IMR-90 (cell line): Measurements from ENCODE around the gene HDAC9. TPM values are rescaled to one million over a fixed set of nuclear protein-coding genes. Genes with fewer than 3 reads are reported as not detected.

Source experiments
- ATAC-seq: fragments of 200-7000 bp; cut with Tn5 transposase; 2 replicates; pipeline ENCODE4 v1.9.1; 2020; ENCODE audit warnings: low read depth, mild to moderate bottlenecking, moderate library complexity
- BruUV-seq: library from RNA; stranded (reverse); fragments of 400-500 nt; replicated peaks from 2 replicates; lab custom pipeline; 2021; lab: Mats Ljungman, UMichigan
- CTCF ChIA-PET: fragments of 300-600 bp; formaldehyde crosslinking; extraction: SDS; loops from one replicate; lab custom pipeline; 2021; ENCODE audit warnings: antibody characterized with exemption; lab: Yijun Ruan, JAX
- POLR2A ChIA-PET: fragments of 300-600 bp; sonication (Branson Sonifier 250); formaldehyde crosslinking; loops from one replicate; lab custom pipeline; 2022; ENCODE audit warnings: antibody characterized with exemption; ENCODE audit not compliant: unreplicated experiment; lab: Charles Lee
- DNase-seq: peaks from one replicate; pipeline ENCODE4 v3.0.0; 2013
- H2AFZ ChIP-seq: replicated peaks from 2 replicates; pipeline ENCODE3; 2013; ENCODE audit warnings: low read length, mild to moderate bottlenecking; ENCODE audit not compliant: poor library complexity
- H2AK5ac ChIP-seq: 2 replicates; pipeline ENCODE4 v1.6.1; 2013; ENCODE audit warnings: low read depth, low read length, inconsistent platforms
- H2AK9ac ChIP-seq: replicated peaks from 2 replicates; pipeline ENCODE3; 2013; ENCODE audit warnings: mild to moderate bottlenecking, low read depth, low read length, moderate library complexity; ENCODE audit not compliant: poor library complexity
- H2BK120ac ChIP-seq: 2 replicates; pipeline ENCODE4 v1.6.1; 2013; ENCODE audit warnings: low read depth, low read length, inconsistent platforms
- H2BK15ac ChIP-seq: 3 replicates; pipeline ENCODE4 v1.6.1; 2013; ENCODE audit warnings: low read depth, low read length, inconsistent platforms
- H2BK20ac ChIP-seq: 2 replicates; pipeline ENCODE4 v1.6.1; 2013; ENCODE audit warnings: low read depth, mild to moderate bottlenecking, inconsistent platforms, low read length, moderate library complexity
- H2BK5ac ChIP-seq: 2 replicates; pipeline ENCODE4 v1.6.1; 2013; ENCODE audit warnings: mild to moderate bottlenecking, low read depth, low read length, inconsistent platforms; ENCODE audit not compliant: poor library complexity, severe bottlenecking
- H3K14ac ChIP-seq: replicated peaks from 2 replicates; pipeline ENCODE4 v1.6.1; 2013; ENCODE audit warnings: low read depth, low read length, inconsistent platforms
- H3K18ac ChIP-seq: 2 replicates; pipeline ENCODE4 v1.6.1; 2013; ENCODE audit warnings: low read depth, low read length, control low read depth
- H3K23ac ChIP-seq: 2 replicates; pipeline ENCODE4 v1.6.1; 2013; ENCODE audit warnings: low read depth, low read length, inconsistent platforms
- H3K27ac ChIP-seq: 2 replicates; pipeline ENCODE4 v1.5.1; 2013; ENCODE audit warnings: mild to moderate bottlenecking, control low read depth, low read length; ENCODE audit not compliant: insufficient read depth
- H3K27me3 ChIP-seq: 2 replicates; pipeline ENCODE4 v1.6.1; 2013; ENCODE audit warnings: low read length; ENCODE audit not compliant: control insufficient read depth, insufficient read depth
- H3K36me3 ChIP-seq: 2 replicates; pipeline ENCODE4 v1.6.1; 2013; ENCODE audit warnings: low read length, mixed read lengths; ENCODE audit not compliant: control insufficient read depth, insufficient read depth
- H3K4ac ChIP-seq: 2 replicates; pipeline ENCODE4 v1.6.1; 2013; ENCODE audit warnings: low read depth, low read length, inconsistent platforms
- H3K4me1 ChIP-seq: 2 replicates; pipeline ENCODE4 v1.6.1; 2013; ENCODE audit warnings: low read length, mixed read lengths; ENCODE audit not compliant: control insufficient read depth, insufficient read depth
- H3K4me2 ChIP-seq: 2 replicates; pipeline ENCODE4 v1.6.1; 2013; ENCODE audit warnings: low read depth, mild to moderate bottlenecking, control low read depth, low read length, moderate library complexity
- H3K4me3 ChIP-seq: 2 replicates; pipeline ENCODE4 v1.5.1; 2013; ENCODE audit warnings: low read depth, mild to moderate bottlenecking, control low read depth, low read length, moderate library complexity; ENCODE audit not compliant: insufficient read depth
- H3K56ac ChIP-seq: 2 replicates; pipeline ENCODE4 v1.6.1; 2013; ENCODE audit warnings: low read length, inconsistent platforms; ENCODE audit not compliant: insufficient read depth; ENCODE audit errors: extremely low read depth
- H3K79me1 ChIP-seq, 2 experiments: 2 replicates each; pipeline ENCODE4 v1.6.1; 2013; ENCODE audit warnings: low read length in 2 of 2, inconsistent platforms in 1 of 2, low read depth in 1 of 2
- H3K9ac ChIP-seq: 2 replicates; pipeline ENCODE4 v1.6.1; 2013; ENCODE audit warnings: low read depth, low read length, control low read depth
- H3K9me1 ChIP-seq: 2 replicates; pipeline ENCODE4 v1.6.1; 2013; ENCODE audit warnings: low read length, inconsistent platforms; ENCODE audit not compliant: insufficient read depth
- H3K9me3 ChIP-seq: 2 replicates; pipeline ENCODE4 v1.6.1; 2013; ENCODE audit warnings: low read length; ENCODE audit not compliant: control insufficient read depth, insufficient read depth
- H4K20me1 ChIP-seq: 2 replicates; pipeline ENCODE4 v1.6.1; 2013; ENCODE audit warnings: low read length, inconsistent platforms; ENCODE audit not compliant: insufficient read depth
- H4K5ac ChIP-seq: 2 replicates; pipeline ENCODE4 v1.6.1; 2013; ENCODE audit warnings: mild to moderate bottlenecking, low read depth, low read length, control low read depth
- H4K8ac ChIP-seq, 2 experiments: 2 replicates each; pipeline ENCODE4 v1.6.1; 2013; ENCODE audit warnings: low read depth in 2 of 2, low read length in 2 of 2, control low read depth in 1 of 2, inconsistent platforms in 1 of 2
- H4K91ac ChIP-seq: 2 replicates; pipeline ENCODE4 v1.6.1; 2013; ENCODE audit warnings: low read depth, low read length, inconsistent platforms; ENCODE audit not compliant: insufficient read depth
- BHLHE40 ChIP-seq: fragments of 150-350 bp; IDR thresholded peaks from 2 replicates; pipeline ENCODE4 v1.6.1; 2016; ENCODE audit warnings: mild to moderate bottlenecking, low read depth, low read length
- CEBPB ChIP-seq: IDR thresholded peaks from 2 replicates; pipeline ENCODE4 v1.6.1; 2012; ENCODE audit warnings: low read depth, low read length, improper control_type of control experiment
- CHD1 ChIP-seq: IDR thresholded peaks from 2 replicates; pipeline ENCODE4 v1.6.1; 2012; ENCODE audit warnings: low read depth, low read length, improper control_type of control experiment
- FOS ChIP-seq: fragments of 150-350 bp; IDR thresholded peaks from 2 replicates; pipeline ENCODE4 v1.6.1; 2016; ENCODE audit warnings: low read depth, low read length
- MAFK ChIP-seq: IDR thresholded peaks from 2 replicates; pipeline ENCODE4 v1.6.1; 2012; ENCODE audit warnings: low read depth, low read length, improper control_type of control experiment
- MAZ ChIP-seq: IDR thresholded peaks from 2 replicates; pipeline ENCODE4 v1.6.1; 2012; ENCODE audit warnings: low read depth, mild to moderate bottlenecking, low read length, improper control_type of control experiment, moderate library complexity, borderline replicate concordance
- MXI1 ChIP-seq: IDR thresholded peaks from 2 replicates; pipeline ENCODE4 v1.6.1; 2012; ENCODE audit warnings: low read depth, mild to moderate bottlenecking, low read length, moderate library complexity, borderline replicate concordance
- NFE2L2 ChIP-seq: fragments of 150-350 bp; IDR thresholded peaks from 2 replicates; pipeline ENCODE4 v1.6.1; 2016; ENCODE audit warnings: low read depth, mild to moderate bottlenecking, low read length
- POLR2A ChIP-seq: IDR thresholded peaks from 2 replicates; pipeline ENCODE4 v1.6.1; 2012; ENCODE audit warnings: mild to moderate bottlenecking, low read depth, low read length
- RAD21 ChIP-seq: IDR thresholded peaks from 2 replicates; pipeline ENCODE4 v1.6.1; 2012; ENCODE audit warnings: low read length, improper control_type of control experiment
- RCOR1 ChIP-seq: IDR thresholded peaks from 2 replicates; pipeline ENCODE4 v1.6.1; 2012; ENCODE audit warnings: mild to moderate bottlenecking, low read length, improper control_type of control experiment; ENCODE audit not compliant: insufficient replicate concordance
- SMC3 ChIP-seq: fragments of 150-350 bp; IDR thresholded peaks from 2 replicates; pipeline ENCODE4 v1.6.1; 2016; ENCODE audit warnings: low read depth, mild to moderate bottlenecking, antibody characterized with exemption, low read length, moderate library complexity
- WGBS, 2 experiments: methylation state at CpG; one replicate each; pipeline versions ENCODE4 v1.1.5 to v1.1.7; 2013; ENCODE audit warnings: missing lambda C conversion rate in 2 of 2; ENCODE audit not compliant: insufficient read length in 1 of 2; ENCODE audit errors: extremely low coverage in 2 of 2; 5-methylcytosine and 5-hydroxymethylcytosine counted together
- dilution Hi-C: fragments of 300-500 bp; cut with HindIII; formaldehyde crosslinking; loops from one replicate; pipeline ENCODE4 v1.14.3; 2018; ENCODE audit warnings: low sequenced_read_pairs; ENCODE audit not compliant: unreplicated experiment
- in situ Hi-C: fragments of 300-500 bp; cut with MboI; formaldehyde crosslinking; loops from 3 replicates; pipeline ENCODE4 v1.14.3; 2019; ENCODE audit warnings: low sequenced_read_pairs, inconsistent platforms, mixed read lengths
- intact Hi-C: fragments of 100-400 bp; cut with micrococcal nuclease; formaldehyde crosslinking; loops from 2 replicates; pipeline ENCODE4 v1.10.0; 2022
- polyA plus RNA-seq, 3 experiments: library from polyadenylated mRNA; depleted of rRNA; stranded (reverse); fragments of >200 nt; gene quantifications; 2 replicates each; pipeline ENCODE4 v1.2.3, GENCODE V29; 2012; ENCODE audit warnings: low replicate concordance in 1 of 3
- total RNA-seq: library from RNA; depleted of rRNA; stranded (reverse); fragments of >200 nt; gene quantifications from 2 replicates; pipeline ENCODE4 v1.2.3, GENCODE V29; 2012
- TF ChIP-seq, protein P1 (sequence below): fragments of 150-350 bp; IDR thresholded peaks from 2 replicates; pipeline ENCODE4 v1.6.1; 2017; ENCODE audit warnings: mild to moderate bottlenecking, antibody characterized with exemption, low read length, low read depth
- TF ChIP-seq, protein P2 (sequence below): conservative IDR thresholded peaks from 2 replicates; pipeline ENCODE4 v1.5.1; 2012; ENCODE audit warnings: mild to moderate bottlenecking, low read depth, low read length, improper control_type of control experiment
- TF ChIP-seq, protein P3 (sequence below): fragments of 150-350 bp; IDR thresholded peaks from 2 replicates; pipeline ENCODE4 v1.6.1; 2016; ENCODE audit warnings: low read depth, mild to moderate bottlenecking, low read length, moderate library complexity, borderline replicate concordance

Gene HDAC9
- total and polyA plus RNA-seq, 2 of the 4 experiments (the other 2 are of a cell fraction), result 4.3 to 24.7 TPM

DNA sequence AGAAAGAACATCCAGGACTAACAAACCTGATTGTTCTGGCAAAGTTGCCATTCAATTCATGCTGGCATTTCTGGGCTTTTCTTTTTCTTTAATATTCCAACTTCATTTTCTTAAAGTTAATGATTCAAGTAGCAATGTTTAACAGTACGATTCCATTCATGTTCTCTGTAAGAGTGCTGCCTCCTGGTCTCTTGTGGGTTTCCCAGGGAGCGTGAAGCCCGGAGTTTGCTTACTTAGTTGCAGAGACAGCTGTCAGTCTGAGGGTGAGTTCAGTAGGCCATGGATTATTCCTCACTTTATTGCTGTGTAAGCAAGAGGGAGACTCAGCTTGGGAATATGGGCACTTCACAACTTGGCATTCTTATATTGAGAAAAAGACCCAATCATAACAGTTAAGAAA is 479.7 kb downstream of the HDAC9 start:
- Histone ChIP-seq H3K4ac (peak overlapping the region; percentile 55; the same call in 1 of the 2 replicates), H2AK5ac (no peak overlapping the region; the same call in 1 of the 2 replicates), H3K18ac (no peak overlapping the region), H3K56ac (no peak overlapping the region), H3K4me2 (no peak overlapping the region), H3K14ac (no peak overlapping the region; the same call in 1 of the 2 replicates), H2AFZ (no peak overlapping the region), H3K36me3 (no peaks in the 10 kb centered on the region), H2AK9ac (no peak overlapping the region), H3K4me1 (peaks cover 2% of the 10 kb centered on the region; the same call in 1 of the 2 replicates), H2BK120ac (peak overlapping the region; percentile 57), H2BK5ac (no peak overlapping the region), H2BK15ac (0 out of 3 replicates have a peak overlapping the region, but pooled peaks have one; percentile 72), H3K27ac (no peak overlapping the region), H3K9ac (no peak overlapping the region), H2BK20ac (peak overlapping the region; percentile 59), H3K79me1 (no peaks in the 10 kb centered on the region), H4K91ac (no peak overlapping the region), H3K4me3 (no peak overlapping the region), H3K9me1 (no peaks in the 10 kb centered on the region), H3K27me3 (no peaks in the 10 kb centered on the region), H4K8ac (no peak overlapping the region), H3K23ac (no peak overlapping the region), H4K5ac (no peak overlapping the region), H3K9me3 (no peaks in the 10 kb centered on the region), H4K20me1 (no peaks in the 10 kb centered on the region)
- WGBS, 2 experiments, result no CpG with 5 or more reads among the region's 3 CpGs
- intact Hi-C loops, result no loop called here
- ChIA-PET CTCF (no interaction called here), POLR2A (no interaction called here)
- dilution Hi-C loops, result no loop called here
- in situ Hi-C loops, result no loop called here
- no peak for DNase-seq
- no TSS peak for BruUV-seq
- no peak for ATAC-seq
- TF ChIP-seq, protein P1, sequence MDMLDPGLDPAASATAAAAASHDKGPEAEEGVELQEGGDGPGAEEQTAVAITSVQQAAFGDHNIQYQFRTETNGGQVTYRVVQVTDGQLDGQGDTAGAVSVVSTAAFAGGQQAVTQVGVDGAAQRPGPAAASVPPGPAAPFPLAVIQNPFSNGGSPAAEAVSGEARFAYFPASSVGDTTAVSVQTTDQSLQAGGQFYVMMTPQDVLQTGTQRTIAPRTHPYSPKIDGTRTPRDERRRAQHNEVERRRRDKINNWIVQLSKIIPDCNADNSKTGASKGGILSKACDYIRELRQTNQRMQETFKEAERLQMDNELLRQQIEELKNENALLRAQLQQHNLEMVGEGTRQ, result no peak
- TF ChIP-seq RCOR1 (no peak), SMC3 (no peak), CEBPB (no peak), RAD21 (no peak), MXI1 (no peak), MAZ (no peak), NFE2L2 (no peak), POLR2A (no peak), MAFK (no peak), FOS (no peak), CHD1 (no peak), BHLHE40 (no peak)
- TF ChIP-seq, protein P2, sequence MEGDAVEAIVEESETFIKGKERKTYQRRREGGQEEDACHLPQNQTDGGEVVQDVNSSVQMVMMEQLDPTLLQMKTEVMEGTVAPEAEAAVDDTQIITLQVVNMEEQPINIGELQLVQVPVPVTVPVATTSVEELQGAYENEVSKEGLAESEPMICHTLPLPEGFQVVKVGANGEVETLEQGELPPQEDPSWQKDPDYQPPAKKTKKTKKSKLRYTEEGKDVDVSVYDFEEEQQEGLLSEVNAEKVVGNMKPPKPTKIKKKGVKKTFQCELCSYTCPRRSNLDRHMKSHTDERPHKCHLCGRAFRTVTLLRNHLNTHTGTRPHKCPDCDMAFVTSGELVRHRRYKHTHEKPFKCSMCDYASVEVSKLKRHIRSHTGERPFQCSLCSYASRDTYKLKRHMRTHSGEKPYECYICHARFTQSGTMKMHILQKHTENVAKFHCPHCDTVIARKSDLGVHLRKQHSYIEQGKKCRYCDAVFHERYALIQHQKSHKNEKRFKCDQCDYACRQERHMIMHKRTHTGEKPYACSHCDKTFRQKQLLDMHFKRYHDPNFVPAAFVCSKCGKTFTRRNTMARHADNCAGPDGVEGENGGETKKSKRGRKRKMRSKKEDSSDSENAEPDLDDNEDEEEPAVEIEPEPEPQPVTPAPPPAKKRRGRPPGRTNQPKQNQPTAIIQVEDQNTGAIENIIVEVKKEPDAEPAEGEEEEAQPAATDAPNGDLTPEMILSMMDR, result no peak
- TF ChIP-seq, protein P3, sequence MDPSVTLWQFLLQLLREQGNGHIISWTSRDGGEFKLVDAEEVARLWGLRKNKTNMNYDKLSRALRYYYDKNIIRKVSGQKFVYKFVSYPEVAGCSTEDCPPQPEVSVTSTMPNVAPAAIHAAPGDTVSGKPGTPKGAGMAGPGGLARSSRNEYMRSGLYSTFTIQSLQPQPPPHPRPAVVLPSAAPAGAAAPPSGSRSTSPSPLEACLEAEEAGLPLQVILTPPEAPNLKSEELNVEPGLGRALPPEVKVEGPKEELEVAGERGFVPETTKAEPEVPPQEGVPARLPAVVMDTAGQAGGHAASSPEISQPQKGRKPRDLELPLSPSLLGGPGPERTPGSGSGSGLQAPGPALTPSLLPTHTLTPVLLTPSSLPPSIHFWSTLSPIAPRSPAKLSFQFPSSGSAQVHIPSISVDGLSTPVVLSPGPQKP, result no peak
